ENCODE measurements around the gene PRKG1. TPM values are rescaled to one million over a fixed set of nuclear protein-coding genes. Genes with fewer than 3 reads are reported as not detected.
A peak's percentile ranks its signal among the peaks of the same experiment; 100 is the strongest.

The PRKG1 gene
- total and polyA plus RNA-seq, 2 experiments from 2014 or later: 10.7 to 21.8 TPM

- Histone ChIP-seq H3K9me3 (ENCODE audit: low read depth) (no peaks in the 10 kb centered on the region), H3K36me3 (ENCODE audit: low read depth) (no peaks in the 10 kb centered on the region), H3K27me3 (replicated peaks; ENCODE audit: insufficient read depth) (no peaks in the 10 kb centered on the region), H3K79me2 (ENCODE audit: insufficient read depth) (no peaks in the 10 kb centered on the region), H3K27ac (no peak overlapping the region), H3K4me1 (ENCODE audit: insufficient read depth) (peaks cover 8% of the 10 kb centered on the region; the same call in 1 of the 2 replicates), H3F3A (ENCODE audit: insufficient read depth) (no peaks in the 10 kb centered on the region), H4K20me1 (ENCODE audit: insufficient read depth) (no peaks in the 10 kb centered on the region), H3K4me3 (no peak overlapping the region), H3K4me2 (ENCODE audit: unreplicated experiment) (peak overlapping the region; percentile 16), H3K9ac (no peak overlapping the region), H3K9me2 (ENCODE audit: insufficient read depth) (no peaks in the 10 kb centered on the region), H2AFZ (no peak overlapping the region)
- DNase-seq: peak; percentile 89
- in situ Hi-C loops (cut with MboI): no loop called here
- 34 to 54% methylated on average over 3 of the region's 3 CpGs for WGBS, 2 experiments (ENCODE audit: low coverage in 1 of 2, low lambda C conversion rate in 2 of 2, missing lambda C conversion rate in 2 of 2)
- TF ChIP-seq EZH2 (IDR thresholded peaks at IDR 0.05; ENCODE audit: insufficient read depth, poor library complexity, severe bottlenecking): no peak
- no peak for TF ChIP-seq EZH2phosphoT487 (IDR thresholded peaks at IDR 0.05; ENCODE audit: insufficient read depth, low read depth)
Observed at GRCh38 chr10:51706225-51706624, 631.9 kb downstream of the PRKG1 start.

GRCh38 chr10:51707392-51707791 is 633.1 kb downstream of the PRKG1 start:
- Histone ChIP-seq H2AFZ (no peak overlapping the region), H3F3A (ENCODE audit: insufficient read depth) (no peaks in the 10 kb centered on the region), H3K9me2 (ENCODE audit: insufficient read depth) (no peaks in the 10 kb centered on the region), H3K4me2 (ENCODE audit: unreplicated experiment) (no peak overlapping the region), H3K27ac (no peak overlapping the region), H3K79me2 (ENCODE audit: insufficient read depth) (no peaks in the 10 kb centered on the region), H3K36me3 (ENCODE audit: low read depth) (no peaks in the 10 kb centered on the region), H3K4me1 (ENCODE audit: insufficient read depth) (peaks cover 12% of the 10 kb centered on the region; the same call in 1 of the 2 replicates), H3K9me3 (ENCODE audit: low read depth) (no peaks in the 10 kb centered on the region), H3K27me3 (replicated peaks; ENCODE audit: insufficient read depth) (no peaks in the 10 kb centered on the region), H3K4me3 (no peak overlapping the region), H4K20me1 (ENCODE audit: insufficient read depth) (no peaks in the 10 kb centered on the region), H3K9ac (no peak overlapping the region)
- in situ Hi-C loops (cut with MboI): no loop called here
- no peak for DNase-seq
- TF ChIP-seq EZH2phosphoT487 (IDR thresholded peaks at IDR 0.05; ENCODE audit: insufficient read depth, low read depth) (no peak), EZH2 (IDR thresholded peaks at IDR 0.05; ENCODE audit: insufficient read depth, poor library complexity, severe bottlenecking) (no peak)
- WGBS, 2 experiments (ENCODE audit: low coverage in 1 of 2, low lambda C conversion rate in 2 of 2, missing lambda C conversion rate in 2 of 2): 92 to 93% methylated on average over 6 of the region's 6 CpGs

- H3K4me1 ChIP-seq (ENCODE audit: insufficient read depth): peaks cover 12% of the 10 kb centered on the region; the same call in 1 of the 2 replicates
- no peak overlapping the region for H3K4me2 ChIP-seq (ENCODE audit: unreplicated experiment)
- no peaks in the 10 kb centered on the region for H4K20me1 ChIP-seq (ENCODE audit: insufficient read depth)
- no peak overlapping the region for H3K27ac ChIP-seq
- H3K79me2 ChIP-seq (ENCODE audit: insufficient read depth): no peaks in the 10 kb centered on the region
- no peaks in the 10 kb centered on the region for H3K36me3 ChIP-seq (ENCODE audit: low read depth)
- no peaks in the 10 kb centered on the region for H3F3A ChIP-seq (ENCODE audit: insufficient read depth)
- H3K9ac ChIP-seq: no peak overlapping the region
- no peak for DNase-seq
- no peaks in the 10 kb centered on the region for H3K27me3 ChIP-seq (replicated peaks; ENCODE audit: insufficient read depth)
- H3K9me2 ChIP-seq (ENCODE audit: insufficient read depth): no peaks in the 10 kb centered on the region
- no peaks in the 10 kb centered on the region for H3K9me3 ChIP-seq (ENCODE audit: low read depth)
- TF ChIP-seq EZH2 (IDR thresholded peaks at IDR 0.05; ENCODE audit: insufficient read depth, poor library complexity, severe bottlenecking): no peak
- no peak for TF ChIP-seq EZH2phosphoT487 (IDR thresholded peaks at IDR 0.05; ENCODE audit: insufficient read depth, low read depth)
- no peak overlapping the region for H3K4me3 ChIP-seq
- WGBS, 2 experiments (ENCODE audit: low coverage in 1 of 2, low lambda C conversion rate in 2 of 2, missing lambda C conversion rate in 2 of 2): 89 to 94% methylated on average over 5 of the region's 5 CpGs
- H2AFZ ChIP-seq: no peak overlapping the region
- in situ Hi-C loops (cut with MboI): no loop called here
Observed at GRCh38 chr10:51707821-51708424, 633.6 kb downstream of the PRKG1 start.

DNA sequence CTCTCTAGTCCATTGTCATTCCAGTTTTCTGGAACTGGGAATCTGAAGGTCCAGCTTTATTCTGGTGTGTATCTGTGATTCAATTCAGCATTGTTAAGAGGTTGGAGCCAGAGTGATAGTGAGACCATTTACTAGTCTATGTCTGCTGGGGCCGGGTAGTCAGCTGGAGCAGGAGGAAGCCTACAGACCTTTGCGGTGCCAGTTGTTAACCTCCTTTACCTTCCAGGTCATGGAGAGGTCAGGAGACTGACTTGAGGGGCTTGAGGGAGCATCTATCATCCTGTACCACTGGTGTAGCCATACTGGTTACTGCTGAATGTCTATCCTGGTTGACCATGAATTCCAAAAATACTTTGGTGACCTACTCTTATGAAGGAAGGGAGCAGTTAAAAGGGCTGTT is 634.3 kb downstream of the PRKG1 start:
- no peaks in the 10 kb centered on the region for H4K20me1 ChIP-seq (ENCODE audit: insufficient read depth)
- H3K27me3 ChIP-seq (replicated peaks; ENCODE audit: insufficient read depth): no peaks in the 10 kb centered on the region
- no peaks in the 10 kb centered on the region for H3K36me3 ChIP-seq (ENCODE audit: low read depth)
- H3K9me2 ChIP-seq (ENCODE audit: insufficient read depth): no peaks in the 10 kb centered on the region
- H3K27ac ChIP-seq: no peak overlapping the region
- in situ Hi-C loops (cut with MboI): no loop called here
- H3K79me2 ChIP-seq (ENCODE audit: insufficient read depth): no peaks in the 10 kb centered on the region
- no peak overlapping the region for H3K4me3 ChIP-seq
- no peak for DNase-seq
- H3F3A ChIP-seq (ENCODE audit: insufficient read depth): no peaks in the 10 kb centered on the region
- no peak overlapping the region for H2AFZ ChIP-seq
- H3K9me3 ChIP-seq (ENCODE audit: low read depth): no peaks in the 10 kb centered on the region
- peaks cover 12% of the 10 kb centered on the region; the same call in 1 of the 2 replicates for H3K4me1 ChIP-seq (ENCODE audit: insufficient read depth)
- 74 to 88% methylated on average over 2 of the region's 2 CpGs for WGBS, 2 experiments (ENCODE audit: low coverage in 1 of 2, low lambda C conversion rate in 2 of 2, missing lambda C conversion rate in 2 of 2)
- H3K9ac ChIP-seq: no peak overlapping the region
- TF ChIP-seq EZH2phosphoT487 (IDR thresholded peaks at IDR 0.05; ENCODE audit: insufficient read depth, low read depth) (no peak), EZH2 (IDR thresholded peaks at IDR 0.05; ENCODE audit: insufficient read depth, poor library complexity, severe bottlenecking) (no peak)
- no peak overlapping the region for H3K4me2 ChIP-seq (ENCODE audit: unreplicated experiment)

Data from GM23248 (cell line).